Panc1 (cell line): Measurements from ENCODE around the gene TAS2R60. TPM values are rescaled to one million over a fixed set of nuclear protein-coding genes. Genes with fewer than 3 reads are reported as not detected.

ENCODE experiments used
- ATAC-seq: fragments of 200-7000 bp; cut with Tn5 transposase; 2 replicates; pipeline ENCODE4 v1.9.1; 2020; ENCODE audit warnings: mild to moderate bottlenecking, moderate library complexity
- BruUV-seq: library from RNA; stranded (reverse); fragments of 400-500 nt; replicated peaks from 2 replicates; lab custom pipeline; 2021; lab: Mats Ljungman, UMichigan
- CTCF ChIA-PET: fragments of 300-600 bp; sonication (Branson Sonifier 250); formaldehyde crosslinking; loops from one replicate; lab custom pipeline; 2022; ENCODE audit warnings: antibody characterized with exemption; lab: Charles Lee
- POLR2A ChIA-PET: fragments of 300-600 bp; sonication (Branson Sonifier 250); formaldehyde crosslinking; loops from one replicate; lab custom pipeline; 2022; ENCODE audit warnings: antibody characterized with exemption; lab: Charles Lee
- DNase-seq: peaks from one replicate; pipeline ENCODE4 v3.0.0-alpha.2; 2010; ENCODE audit warnings: low read depth, low spot score
- H3K27ac ChIP-seq: 2 replicates; pipeline ENCODE4 v1.5.1; 2011; ENCODE audit warnings: mild to moderate bottlenecking, low read length, inconsistent platforms
- H3K27me3 ChIP-seq: fragments of 200-500 bp; sonication (Bioruptor generic); 2 replicates; pipeline ENCODE4 v1.6.0; 2014; ENCODE audit warnings: low read length, inconsistent platforms; ENCODE audit not compliant: control insufficient read depth, insufficient read depth
- H3K36me3 ChIP-seq: fragments of 200-500 bp; sonication (Bioruptor generic); 2 replicates; pipeline ENCODE4 v1.5.1; 2014; ENCODE audit warnings: inconsistent platforms, mild to moderate bottlenecking, low read length, moderate library complexity; ENCODE audit not compliant: control insufficient read depth, insufficient read depth
- H3K4me1 ChIP-seq: 2 replicates; pipeline ENCODE4 v1.5.1; 2011; ENCODE audit warnings: inconsistent platforms, mild to moderate bottlenecking, low read length, moderate library complexity; ENCODE audit not compliant: control insufficient read depth, insufficient read depth
- H3K4me3 ChIP-seq, 2 experiments: 2 replicates each; pipeline ENCODE4 v1.5.1; 2011 to 2012; ENCODE audit warnings: low read depth in 2 of 2, low read length in 2 of 2, mild to moderate bottlenecking in 2 of 2, inconsistent platforms in 1 of 2, moderate library complexity in 1 of 2
- H3K9me3 ChIP-seq: fragments of 200-500 bp; sonication (Bioruptor generic); 2 replicates; pipeline ENCODE4 v1.5.1; 2014; ENCODE audit warnings: low read depth, mild to moderate bottlenecking, inconsistent platforms, low read length, moderate library complexity; ENCODE audit not compliant: control insufficient read depth, insufficient read depth
- POLR2AphosphoS5 ChIP-seq: IDR thresholded peaks from 2 replicates; pipeline ENCODE4 v1.6.1; 2012; ENCODE audit warnings: mild to moderate bottlenecking, low read depth, low read length, moderate library complexity
- REST ChIP-seq, 2 experiments: IDR thresholded peaks; 2 replicates each; pipeline ENCODE4 v1.6.1; 2011 to 2012; ENCODE audit warnings: low read depth in 2 of 2, control low read depth in 1 of 2, low read length in 1 of 2, mild to moderate bottlenecking in 1 of 2, moderate library complexity in 1 of 2; ENCODE audit not compliant: insufficient read depth in 1 of 2
- SIN3A ChIP-seq: IDR thresholded peaks from 2 replicates; pipeline ENCODE4 v1.6.1; 2012; ENCODE audit warnings: low read depth, mild to moderate bottlenecking, low read length, moderate library complexity, borderline replicate concordance; ENCODE audit not compliant: insufficient read depth
- TCF7L2 ChIP-seq: IDR thresholded peaks from 2 replicates; pipeline ENCODE4 v1.6.1; 2011; ENCODE audit warnings: mild to moderate bottlenecking, low read depth, low read length, inconsistent platforms
- in situ Hi-C: cut with HindIII; loops from 2 replicates; pipeline ENCODE4 v1.10.0; 2016; ENCODE audit warnings: low sequenced_read_pairs, low pct_unique_long_range_greater_than_20kb
- intact Hi-C: fragments of 100-400 bp; cut with micrococcal nuclease; formaldehyde crosslinking; loops from one replicate; pipeline ENCODE4 v1.10.0; 2022; ENCODE audit not compliant: unreplicated experiment
- total RNA-seq: library from RNA; stranded (reverse); gene quantifications from one replicate; pipeline ENCODE4 v1.2.1, GENCODE V29; 2021; ENCODE audit not compliant: unreplicated experiment
- TF ChIP-seq, protein P1 (sequence below): fragments of 450-650 bp; IDR thresholded peaks from 2 replicates; pipeline ENCODE4 v1.5.1; 2017; ENCODE audit warnings: mild to moderate bottlenecking

The TAS2R60 gene
- total RNA-seq, 1 experiment from 2014 or later: not detected

DNA sequence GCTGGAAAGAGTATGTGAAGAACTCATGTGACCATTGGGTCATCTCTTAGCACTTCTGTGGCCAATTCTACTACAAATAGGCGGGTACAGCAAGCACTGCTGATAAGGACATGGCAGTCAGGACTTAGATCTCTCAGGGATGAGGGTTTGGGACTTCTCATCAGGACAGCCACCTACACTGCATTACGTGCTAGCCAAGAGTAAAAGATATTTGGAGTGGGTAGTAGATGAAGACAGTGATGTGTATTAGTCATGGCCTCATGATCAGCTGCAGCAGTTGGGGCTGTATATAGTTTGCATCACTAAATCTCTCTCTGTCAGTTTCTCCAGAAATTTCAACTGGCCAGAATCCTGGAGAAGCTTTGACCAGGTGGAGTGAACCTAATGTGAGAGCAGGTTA is 9.2 kb downstream of the TAS2R60 start:
- Histone ChIP-seq H3K4me3 (no peak overlapping the region), H3K9me3 (no peaks in the 10 kb centered on the region), H3K4me1 (no peaks in the 10 kb centered on the region), H3K27me3 (no peaks in the 10 kb centered on the region; the same call in none of the 2 replicates), H3K36me3 (no peaks in the 10 kb centered on the region), H3K27ac (no peak overlapping the region)
- DNase-seq: no peak
- in situ Hi-C loops: no loop called here
- ChIA-PET CTCF (no interaction called here), POLR2A (no interaction called here)
- no peak for ATAC-seq
- BruUV-seq: no TSS peak
- intact Hi-C loops: no loop called here
- no peak for TF ChIP-seq POLR2AphosphoS5

- Histone ChIP-seq H3K9me3 (no peaks in the 10 kb centered on the region), H3K36me3 (no peaks in the 10 kb centered on the region), H3K4me3 (no peak overlapping the region), H3K27me3 (no peaks in the 10 kb centered on the region; the same call in none of the 2 replicates), H3K27ac (no peak overlapping the region), H3K4me1 (no peaks in the 10 kb centered on the region)
- ATAC-seq (no peak), DNase-seq (no peak)
- no TSS peak for BruUV-seq
- ChIA-PET POLR2A (no interaction called here), CTCF (no interaction called here)
- in situ Hi-C loops: no loop called here
- TF ChIP-seq REST (IDR thresholded peaks at IDR 0.05; ENCODE audit: insufficient read depth in 1 of 2, low read depth in 2 of 2, low read length in 1 of 2) (no peak), SIN3A (no peak), TCF7L2 (no peak), POLR2AphosphoS5 (no peak)
- TF ChIP-seq, protein P1, sequence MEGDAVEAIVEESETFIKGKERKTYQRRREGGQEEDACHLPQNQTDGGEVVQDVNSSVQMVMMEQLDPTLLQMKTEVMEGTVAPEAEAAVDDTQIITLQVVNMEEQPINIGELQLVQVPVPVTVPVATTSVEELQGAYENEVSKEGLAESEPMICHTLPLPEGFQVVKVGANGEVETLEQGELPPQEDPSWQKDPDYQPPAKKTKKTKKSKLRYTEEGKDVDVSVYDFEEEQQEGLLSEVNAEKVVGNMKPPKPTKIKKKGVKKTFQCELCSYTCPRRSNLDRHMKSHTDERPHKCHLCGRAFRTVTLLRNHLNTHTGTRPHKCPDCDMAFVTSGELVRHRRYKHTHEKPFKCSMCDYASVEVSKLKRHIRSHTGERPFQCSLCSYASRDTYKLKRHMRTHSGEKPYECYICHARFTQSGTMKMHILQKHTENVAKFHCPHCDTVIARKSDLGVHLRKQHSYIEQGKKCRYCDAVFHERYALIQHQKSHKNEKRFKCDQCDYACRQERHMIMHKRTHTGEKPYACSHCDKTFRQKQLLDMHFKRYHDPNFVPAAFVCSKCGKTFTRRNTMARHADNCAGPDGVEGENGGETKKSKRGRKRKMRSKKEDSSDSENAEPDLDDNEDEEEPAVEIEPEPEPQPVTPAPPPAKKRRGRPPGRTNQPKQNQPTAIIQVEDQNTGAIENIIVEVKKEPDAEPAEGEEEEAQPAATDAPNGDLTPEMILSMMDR: no peak
- intact Hi-C loops: no loop called here
These were observed 10.9 kb downstream of the TAS2R60 start for GRCh38 chr7:143454091-143454680.

- no peak for ATAC-seq
- DNase-seq: no peak
- ChIA-PET CTCF (no interaction called here), POLR2A (no interaction called here)
- Histone ChIP-seq H3K36me3 (no peaks in the 10 kb centered on the region), H3K9me3 (no peaks in the 10 kb centered on the region), H3K27ac (no peak overlapping the region), H3K4me1 (no peaks in the 10 kb centered on the region), H3K4me3 (no peak overlapping the region), H3K27me3 (no peaks in the 10 kb centered on the region; the same call in none of the 2 replicates)
- no peak for TF ChIP-seq TCF7L2
- no peak for TF ChIP-seq POLR2AphosphoS5
- TF ChIP-seq SIN3A: no peak
- TF ChIP-seq, protein P1: no peak
- no peak for TF ChIP-seq REST (IDR thresholded peaks at IDR 0.05; ENCODE audit: insufficient read depth in 1 of 2, low read depth in 2 of 2, low read length in 1 of 2)
- intact Hi-C loops (no loop called here), in situ Hi-C loops (no loop called here)
- BruUV-seq: no TSS peak
These were observed 12.2 kb downstream of the TAS2R60 start for GRCh38 chr7:143455491-143455890.
